NCI-H1048 (cell line): ENCODE results near the gene GUCY1A2.
"Not testable (repeated sequence)": the region's sequence is repeated elsewhere in the genome, so short reads cannot be mapped to it uniquely, and the experiment has no call there.

ENCODE experiments used
- DNase-seq: peaks from one replicate; lab custom pipeline; 2025; lab: John Stamatoyannopoulos, UW

The GUCY1A2 gene, protein sequence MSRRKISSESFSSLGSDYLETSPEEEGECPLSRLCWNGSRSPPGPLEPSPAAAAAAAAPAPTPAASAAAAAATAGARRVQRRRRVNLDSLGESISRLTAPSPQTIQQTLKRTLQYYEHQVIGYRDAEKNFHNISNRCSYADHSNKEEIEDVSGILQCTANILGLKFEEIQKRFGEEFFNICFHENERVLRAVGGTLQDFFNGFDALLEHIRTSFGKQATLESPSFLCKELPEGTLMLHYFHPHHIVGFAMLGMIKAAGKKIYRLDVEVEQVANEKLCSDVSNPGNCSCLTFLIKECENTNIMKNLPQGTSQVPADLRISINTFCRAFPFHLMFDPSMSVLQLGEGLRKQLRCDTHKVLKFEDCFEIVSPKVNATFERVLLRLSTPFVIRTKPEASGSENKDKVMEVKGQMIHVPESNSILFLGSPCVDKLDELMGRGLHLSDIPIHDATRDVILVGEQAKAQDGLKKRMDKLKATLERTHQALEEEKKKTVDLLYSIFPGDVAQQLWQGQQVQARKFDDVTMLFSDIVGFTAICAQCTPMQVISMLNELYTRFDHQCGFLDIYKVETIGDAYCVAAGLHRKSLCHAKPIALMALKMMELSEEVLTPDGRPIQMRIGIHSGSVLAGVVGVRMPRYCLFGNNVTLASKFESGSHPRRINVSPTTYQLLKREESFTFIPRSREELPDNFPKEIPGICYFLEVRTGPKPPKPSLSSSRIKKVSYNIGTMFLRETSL

DNA sequence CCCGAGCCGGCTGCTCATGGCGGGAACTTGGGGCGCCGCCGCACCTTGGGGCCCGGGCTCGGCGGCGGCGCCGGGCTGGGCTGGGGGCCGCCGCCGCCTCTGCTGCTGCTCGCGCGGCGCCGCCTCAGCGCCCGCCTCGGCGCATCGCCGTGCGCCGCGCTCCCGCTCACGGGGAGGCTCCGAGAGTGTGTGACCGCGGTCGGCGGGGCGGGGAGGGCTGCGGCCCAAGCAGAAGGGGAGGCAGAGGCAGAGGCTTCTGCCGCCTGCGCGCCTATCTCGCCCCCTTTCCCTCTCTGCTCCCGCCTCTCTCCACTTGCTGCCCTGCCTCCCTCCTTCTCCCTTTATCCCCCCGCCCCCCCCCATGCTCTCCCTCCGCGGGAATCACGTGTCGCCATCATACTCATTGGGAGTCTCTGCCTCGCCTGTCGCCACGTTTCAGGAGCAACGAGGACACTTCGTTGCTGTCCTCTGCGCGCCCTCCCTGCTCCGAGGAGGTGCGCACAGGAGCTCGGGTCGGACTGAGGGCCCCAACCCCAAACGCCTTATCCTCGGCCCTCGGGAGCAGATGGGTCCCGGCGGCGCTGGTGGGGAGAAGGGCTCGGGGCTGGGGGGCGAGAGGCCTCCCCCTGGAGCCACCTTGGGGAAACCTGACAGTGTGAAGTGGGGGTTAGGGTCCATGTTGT, at the start of gene GUCY1A2:
TSS of gene GUCY1A2 (minus strand) at position 258 of the 683 bp plus-strand sequence. CDS start 421 bp downstream, outside the sequence.
- DNase-seq = no peak

DNA sequence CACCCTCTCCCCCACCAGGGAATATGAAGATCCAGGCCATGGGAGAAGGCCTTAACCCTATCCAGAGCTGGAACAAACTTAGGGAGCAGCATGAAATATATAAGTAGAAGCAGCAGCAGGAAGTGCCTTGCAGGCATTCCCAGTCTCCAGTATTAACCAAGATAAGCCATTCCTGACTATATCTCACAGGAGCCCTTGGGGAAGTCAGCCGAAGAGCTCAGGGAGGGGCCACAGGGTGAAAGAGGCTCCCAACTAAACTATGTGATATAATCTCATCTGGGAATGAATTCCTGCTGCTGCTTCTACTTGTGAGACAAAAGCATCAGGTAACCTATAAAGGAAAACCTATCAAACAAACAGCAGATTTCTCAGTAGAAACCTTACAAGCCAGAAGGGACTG, 36.1 kb upstream of the GUCY1A2 start:
- DNase-seq = no peak

DNA sequence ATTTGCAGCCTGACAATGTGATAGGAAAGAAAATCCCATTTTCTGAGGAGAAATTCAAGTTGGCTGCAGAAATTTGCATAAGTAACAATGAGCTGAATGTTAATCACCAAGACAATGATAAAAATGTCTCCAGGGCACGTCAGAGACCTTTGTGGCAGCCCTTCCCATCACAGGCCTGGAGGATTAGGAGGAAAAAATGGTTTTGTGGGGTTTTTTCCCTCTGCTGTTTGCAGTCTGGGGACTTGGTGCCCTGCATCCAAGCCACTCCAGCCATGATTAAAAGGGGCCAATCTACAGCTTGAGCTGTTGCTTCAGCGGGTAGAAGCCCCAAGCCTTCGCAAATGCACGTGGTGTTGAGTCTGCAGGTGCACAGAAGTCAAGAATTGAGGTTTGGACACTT, 33.1 kb upstream of the GUCY1A2 start:
- DNase-seq = not testable (repeated sequence)

DNA sequence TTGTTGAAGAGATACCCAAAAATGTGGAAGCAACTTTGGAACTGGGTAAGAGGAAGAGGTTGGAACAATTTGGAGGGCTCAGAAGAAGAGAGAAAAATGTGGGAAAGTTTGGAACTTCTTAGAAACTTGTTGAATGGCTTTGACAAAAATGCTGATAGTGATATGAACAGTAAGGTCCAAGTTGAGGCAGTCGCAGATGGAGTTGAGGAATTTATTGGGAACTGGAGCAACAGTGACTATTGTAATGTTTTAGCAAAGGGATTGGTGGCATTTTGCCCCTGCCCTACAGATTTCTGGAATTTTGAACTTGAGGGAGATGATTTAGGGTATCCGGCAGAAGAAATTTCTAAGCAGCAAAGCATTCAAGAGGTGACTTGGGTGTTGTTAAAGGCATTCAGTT, 32.6 kb upstream of the GUCY1A2 start:
- DNase-seq = not testable (repeated sequence)

DNA sequence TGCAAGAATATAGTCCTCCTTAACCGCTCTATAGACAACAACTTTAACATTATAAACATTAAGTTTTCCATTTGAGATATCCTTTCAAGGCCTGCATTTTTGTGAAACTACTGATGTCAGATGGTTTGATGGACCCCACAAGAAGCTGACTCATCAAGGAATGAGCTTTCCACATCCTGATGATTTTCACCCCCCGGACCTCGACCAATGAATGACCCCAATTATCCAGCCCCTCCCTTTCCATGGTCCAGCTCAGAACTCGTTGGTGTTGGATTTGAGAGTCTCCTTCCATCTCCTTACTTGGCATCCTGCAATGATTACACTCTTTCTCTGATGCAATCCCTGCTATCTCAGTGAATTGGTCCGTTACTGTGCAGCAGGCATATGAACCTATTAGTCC, 31.8 kb upstream of the GUCY1A2 start:
- no peak for DNase-seq

DNA sequence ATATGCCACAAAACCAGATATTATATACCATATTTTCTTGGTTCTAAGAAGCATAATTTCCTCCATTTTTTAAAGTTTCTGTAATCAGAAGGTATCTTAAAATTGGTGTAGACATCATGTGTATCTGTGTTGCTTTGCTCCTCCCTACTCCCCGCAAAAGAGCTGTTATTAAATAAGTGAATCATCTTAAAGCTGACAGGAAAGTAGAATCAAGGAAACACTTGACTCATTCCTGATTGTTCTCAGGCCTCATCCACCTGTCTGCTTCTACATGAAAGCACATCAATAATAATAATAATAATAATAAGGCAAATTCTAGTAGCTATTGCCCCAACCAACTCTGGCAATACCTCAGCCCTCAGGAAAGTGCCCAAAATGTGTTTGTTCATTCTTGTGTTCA, 26.2 kb upstream of the GUCY1A2 start:
- DNase-seq = no peak

DNA sequence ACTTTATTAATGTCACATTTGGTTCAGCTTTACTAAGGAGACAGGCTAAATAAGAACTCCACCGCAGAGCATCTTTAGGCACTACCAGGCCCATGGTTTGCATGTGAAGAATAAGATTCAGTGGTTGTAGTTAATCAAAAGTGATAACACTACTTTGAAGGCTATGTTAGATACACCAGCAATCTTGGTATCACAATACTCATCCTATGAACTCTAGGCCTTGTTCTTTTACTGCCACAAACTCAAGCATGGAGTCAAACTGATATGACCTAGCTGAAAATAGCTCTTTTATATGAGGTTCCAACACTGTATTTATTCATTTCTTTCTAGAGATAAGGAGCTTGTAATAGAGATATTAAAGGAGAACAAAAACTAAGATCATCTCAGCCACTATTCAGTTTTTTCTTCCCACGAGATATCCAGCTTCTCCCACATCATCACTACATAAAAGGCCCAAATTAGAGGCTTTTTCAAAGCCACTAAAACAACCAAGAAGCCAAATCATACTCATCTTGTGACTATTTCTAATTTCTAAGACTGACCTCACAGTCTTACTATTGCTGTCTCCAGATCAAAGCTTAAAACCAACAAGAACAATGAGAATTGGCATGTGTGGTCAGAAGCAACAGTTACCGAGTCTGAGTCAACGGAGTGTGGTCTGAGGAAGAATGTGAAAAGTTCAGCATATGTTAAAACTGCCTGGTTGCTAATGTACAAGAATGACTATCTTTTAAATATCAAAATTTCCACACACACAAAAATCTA, 25.1 kb upstream of the GUCY1A2 start:
- DNase-seq = no peak

DNA sequence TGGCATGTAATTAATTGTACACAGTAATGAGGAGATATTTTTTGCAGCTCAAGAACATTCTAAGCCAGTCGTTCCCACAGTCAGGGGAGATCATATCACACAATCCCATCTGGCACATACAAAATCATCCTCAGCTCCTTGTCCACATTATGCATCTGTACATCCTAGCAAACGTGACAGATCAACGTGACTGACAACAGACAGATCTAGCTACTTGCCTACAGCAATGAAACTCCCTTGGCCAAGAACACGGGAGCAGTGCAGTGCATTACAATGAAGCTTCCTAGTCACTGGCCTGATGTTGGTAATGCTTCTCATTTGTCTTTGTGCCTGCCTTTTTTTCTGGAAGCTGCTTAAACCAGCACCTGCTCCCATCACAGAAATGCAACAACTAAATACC, 24.5 kb upstream of the GUCY1A2 start:
- DNase-seq = no peak

DNA sequence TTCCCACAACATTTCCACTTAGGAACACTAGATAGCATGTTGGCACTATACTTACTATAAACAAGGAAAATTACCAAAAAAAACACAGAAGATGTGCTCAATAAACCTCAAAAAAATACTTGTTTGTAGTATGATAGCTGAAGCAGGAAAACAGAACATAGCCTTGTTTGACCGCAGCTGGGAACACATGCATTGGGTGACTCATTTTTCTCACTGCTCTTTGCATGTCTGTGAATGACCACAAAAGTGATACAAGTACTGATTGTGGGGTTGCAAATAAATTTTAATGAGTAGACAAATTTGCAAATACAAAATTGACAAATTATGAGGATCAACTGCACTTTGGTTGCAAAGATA, 22.8 kb upstream of the GUCY1A2 start:
- no peak for DNase-seq

DNA sequence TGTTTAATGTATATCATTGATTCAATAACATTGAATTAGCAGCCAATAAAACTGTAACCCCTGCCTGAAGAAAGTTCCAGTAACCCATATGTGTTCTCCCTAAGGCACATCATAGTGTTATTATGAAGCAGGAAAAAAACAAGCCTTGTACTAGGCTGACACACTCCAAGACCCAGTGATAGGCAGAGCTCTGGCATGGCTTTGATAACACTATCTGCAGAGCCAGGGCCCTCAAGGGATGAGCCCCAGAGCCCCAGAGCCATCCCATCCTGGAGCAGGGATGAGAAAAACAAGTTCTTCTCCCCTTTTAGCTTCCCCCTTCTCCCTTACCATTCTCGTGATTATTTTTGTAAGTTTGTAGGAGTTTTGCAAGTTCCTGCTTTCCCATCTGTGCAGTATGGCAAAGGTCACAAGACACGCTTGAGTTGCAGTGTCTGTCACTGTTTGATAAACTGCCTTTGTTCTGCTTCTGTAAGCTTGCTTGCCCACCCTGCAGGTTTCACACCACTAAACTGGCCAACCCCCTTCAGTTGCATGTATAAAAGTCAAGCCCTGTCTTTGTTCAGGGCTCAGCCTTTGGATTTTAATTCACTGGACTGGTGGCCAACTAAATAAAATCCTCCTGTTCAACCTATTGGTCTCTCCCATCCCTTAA, 22.3 kb upstream of the GUCY1A2 start:
- no peak for DNase-seq

DNA sequence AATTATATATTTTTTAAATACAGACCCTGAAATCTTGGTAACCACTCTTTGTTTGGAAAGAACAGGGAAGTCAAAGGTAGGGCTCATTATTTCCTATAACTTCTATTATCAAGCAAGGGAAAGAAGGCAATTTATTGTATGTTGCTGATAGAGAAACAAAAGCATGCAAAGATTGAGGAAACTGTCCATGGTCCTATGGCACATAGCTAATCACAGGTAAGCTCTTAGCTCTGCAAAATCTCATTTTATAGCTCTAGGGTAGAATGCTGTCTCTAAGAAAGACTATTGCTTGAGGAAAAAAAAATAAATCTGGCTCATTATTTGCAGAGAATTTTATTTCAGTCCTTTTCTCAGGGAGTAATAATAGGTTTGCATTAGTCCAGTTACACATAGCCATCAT, 7.4 kb upstream of the GUCY1A2 start:
- DNase-seq = no peak

DNA sequence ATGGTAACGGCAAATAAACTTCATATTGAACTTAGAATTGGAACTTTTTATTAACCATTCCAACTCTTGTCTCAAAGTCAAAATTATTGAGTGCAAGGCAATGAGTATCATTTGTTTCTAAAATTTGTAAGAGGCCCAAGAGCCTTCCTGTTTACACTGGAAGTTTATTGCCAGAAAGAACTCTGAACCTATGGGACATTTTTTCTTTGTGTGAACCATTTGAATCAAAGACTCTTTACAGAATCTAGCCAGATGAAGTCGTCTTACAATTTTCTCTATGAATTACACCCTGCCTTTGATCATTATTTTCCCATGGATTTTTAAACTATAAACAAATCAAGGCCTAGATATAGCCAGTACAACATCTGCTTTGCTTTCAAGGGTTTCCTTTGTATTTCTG, 2.3 kb upstream of the GUCY1A2 start:
- no peak for DNase-seq

DNA sequence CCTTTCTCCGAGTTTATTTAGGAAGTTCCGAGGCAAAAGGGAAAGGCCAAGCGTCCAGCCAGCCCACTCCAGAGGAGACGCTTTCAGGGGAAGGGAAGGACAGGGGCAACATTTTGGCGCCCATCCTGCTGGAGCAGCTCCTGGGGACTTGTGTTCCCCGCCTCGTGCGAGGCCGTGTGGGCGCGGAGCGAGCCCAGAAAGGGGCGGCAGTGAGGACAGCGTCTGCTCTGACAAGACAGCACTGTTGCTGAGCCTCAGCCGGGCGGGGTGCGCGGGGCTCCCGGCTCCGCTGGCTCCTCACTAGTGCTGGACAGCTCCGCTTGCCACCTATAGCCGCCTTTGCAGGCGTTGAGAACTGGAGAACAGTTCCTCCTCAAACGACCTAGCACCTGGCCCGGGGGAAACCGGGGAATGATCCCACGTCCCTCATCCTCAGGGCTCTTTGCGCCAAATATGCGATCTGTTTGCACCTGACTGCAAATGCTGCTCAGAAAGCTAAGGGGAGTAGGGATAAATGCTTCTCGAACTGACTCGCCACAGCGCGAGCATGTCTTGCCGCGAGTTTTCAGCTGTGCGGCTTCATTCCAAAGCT, 722 bp upstream of the GUCY1A2 start:
- no peak for DNase-seq

DNA sequence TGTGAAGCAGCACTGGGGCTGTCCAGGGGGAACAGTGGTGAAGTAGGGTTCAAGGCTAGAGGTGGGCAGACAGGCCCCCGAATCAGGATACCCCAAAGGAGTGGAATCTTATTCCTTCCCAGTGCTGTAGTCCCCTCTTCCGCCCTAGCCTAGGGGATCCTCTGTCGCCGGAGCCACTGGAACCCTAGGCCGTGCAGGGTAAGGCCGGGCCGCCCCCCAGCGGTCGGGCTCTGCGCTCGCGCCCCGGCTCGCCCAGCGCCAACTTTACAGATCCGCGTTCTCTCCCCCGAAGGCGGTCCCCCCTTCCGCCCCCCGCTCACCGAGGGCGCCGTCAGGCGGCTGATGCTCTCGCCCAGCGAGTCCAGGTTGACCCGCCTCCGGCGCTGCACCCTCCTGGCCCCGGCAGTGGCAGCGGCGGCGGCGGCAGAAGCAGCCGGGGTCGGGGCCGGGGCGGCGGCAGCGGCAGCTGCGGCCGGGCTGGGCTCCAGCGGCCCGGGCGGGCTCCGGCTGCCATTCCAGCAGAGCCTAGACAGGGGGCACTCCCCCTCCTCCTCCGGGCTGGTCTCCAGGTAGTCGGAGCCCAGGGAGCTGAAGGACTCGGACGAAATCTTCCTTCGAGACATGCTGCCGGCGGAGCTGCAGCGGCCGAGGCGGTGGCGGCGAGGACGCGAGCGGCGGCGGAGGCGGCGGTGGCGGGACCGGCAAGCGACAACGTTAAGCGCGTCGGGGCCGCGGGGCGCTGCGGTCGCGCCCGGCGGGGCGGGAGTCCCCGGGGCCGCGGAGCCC, 650 bp downstream of the GUCY1A2 start:
- no peak for DNase-seq

DNA sequence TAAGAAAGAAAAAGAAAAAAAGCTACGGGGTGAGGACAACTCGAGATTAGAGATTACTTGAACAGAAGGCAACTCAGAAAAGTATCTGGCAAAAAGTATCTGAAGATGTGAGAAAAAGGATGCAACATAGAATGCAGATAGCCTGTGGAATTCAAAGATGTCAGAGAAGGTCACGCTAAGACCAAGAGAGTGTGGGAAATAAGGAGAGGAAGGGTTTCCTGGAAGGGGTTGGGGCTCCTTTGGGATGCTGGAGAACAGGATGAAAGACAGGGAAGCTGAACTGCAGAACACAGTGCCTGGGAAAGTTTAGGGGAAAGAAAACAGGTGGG, 1.2 kb downstream of the GUCY1A2 start:
- no peak for DNase-seq

DNA sequence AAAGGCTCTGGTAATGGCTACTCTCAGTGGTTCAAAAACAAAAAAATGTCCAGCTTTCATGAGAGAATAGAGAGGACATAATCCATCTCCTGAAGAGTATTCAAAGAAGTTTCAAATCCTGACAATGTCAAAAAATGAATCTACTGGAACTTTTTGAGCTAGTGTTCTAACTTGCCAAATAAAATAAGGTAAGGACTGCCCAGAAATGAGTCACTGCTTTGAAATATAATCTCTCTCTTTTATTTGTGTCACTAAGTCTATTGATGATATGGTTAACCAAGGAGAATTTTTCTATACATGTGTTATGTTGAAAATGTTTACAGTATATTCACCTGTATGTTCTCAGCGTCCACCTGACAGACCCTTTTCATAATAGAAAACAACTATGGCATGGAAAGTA, 3.4 kb downstream of the GUCY1A2 start:
- no peak for DNase-seq

DNA sequence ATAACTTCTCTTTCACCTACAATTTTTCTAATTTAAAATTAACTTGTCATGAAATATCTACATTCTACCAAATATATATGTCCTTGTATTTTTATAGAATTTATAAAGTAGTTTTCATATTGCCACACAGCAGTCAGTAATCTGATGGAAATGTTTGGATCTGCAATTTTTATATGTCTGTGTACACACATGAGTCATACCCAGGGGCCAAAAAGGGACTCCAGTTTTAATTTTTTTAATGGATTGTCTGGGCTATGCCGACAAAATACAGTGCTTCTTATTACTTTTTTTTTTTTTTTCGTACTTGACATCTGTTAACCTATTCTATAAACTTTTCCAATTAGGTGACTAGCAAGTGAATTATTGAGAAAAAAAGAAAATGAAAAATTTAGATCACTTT, 6.3 kb downstream of the GUCY1A2 start:
- no peak for DNase-seq

DNA sequence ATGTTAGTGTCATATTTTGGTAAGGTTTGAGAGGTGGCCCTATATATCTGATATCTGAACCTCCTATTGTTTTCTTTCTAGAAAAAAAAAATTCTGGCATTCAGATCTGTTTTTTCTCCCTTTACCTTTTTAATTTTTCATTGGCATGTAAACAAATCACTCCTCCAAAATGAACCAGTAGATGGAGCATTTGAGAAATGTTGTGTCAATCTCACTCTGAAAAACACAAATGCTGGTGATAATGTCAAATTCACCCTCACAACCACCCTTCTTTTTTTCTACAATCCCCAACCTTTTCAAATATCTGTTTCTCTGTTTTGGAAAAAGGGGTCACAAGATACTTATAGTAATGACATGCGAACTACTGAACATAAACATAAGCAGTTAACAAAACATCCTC, 9.1 kb downstream of the GUCY1A2 start:
- DNase-seq = no peak

DNA sequence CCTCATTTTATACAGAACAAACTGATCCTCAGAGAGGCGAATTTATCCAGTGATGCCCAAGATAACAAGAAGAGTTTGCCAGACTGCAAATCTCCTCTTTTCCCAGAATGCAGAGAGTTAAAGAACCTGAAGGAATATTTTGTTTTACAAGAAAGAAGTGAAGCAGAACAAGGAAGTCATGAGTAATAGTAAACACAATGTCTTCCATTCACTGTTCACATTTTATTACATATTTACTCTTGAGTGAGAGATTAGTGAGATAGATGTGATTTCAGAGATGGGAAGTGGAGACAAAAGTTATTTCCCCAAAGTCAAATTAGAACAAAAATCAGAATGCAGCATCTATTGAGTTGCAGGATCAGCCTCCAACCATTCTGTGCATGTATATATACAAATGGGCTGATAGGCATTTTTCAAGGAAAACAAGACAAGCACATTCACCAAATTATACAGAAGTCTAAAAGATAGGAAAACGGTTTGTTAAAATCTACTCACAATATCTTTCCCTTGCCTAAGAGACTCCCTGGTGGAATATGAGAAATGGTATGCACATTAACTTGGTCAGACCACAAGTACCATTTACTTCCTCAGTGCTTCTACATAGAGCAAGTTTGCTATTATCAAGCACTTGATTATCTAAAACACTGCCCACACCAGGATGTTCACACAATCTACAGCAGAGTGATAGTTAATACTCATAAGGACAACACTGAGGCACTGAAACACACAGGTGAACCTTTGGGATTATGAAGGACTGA, 12.0 kb downstream of the GUCY1A2 start:
- DNase-seq = no peak

DNA sequence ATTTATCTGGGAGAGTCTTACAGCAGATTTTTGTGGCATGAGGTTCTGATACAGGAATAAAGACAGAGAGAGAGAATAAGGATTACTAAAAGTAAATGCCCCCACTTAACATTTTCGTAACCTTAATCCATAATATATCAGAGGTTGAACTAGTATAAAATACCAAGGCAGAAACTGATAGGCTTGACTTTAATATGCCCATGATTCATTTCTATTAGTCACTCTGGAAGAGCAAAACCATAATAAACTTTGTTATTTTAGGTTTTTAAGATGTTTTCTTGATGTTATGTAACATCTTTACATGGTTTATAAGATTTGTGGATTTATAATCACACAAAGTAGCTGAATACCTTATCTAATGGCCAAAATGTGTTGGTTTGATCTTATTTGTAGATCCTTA, 19.1 kb downstream of the GUCY1A2 start:
- DNase-seq = no peak
